ENCODE measurements around the gene NOSIP. TPM values are rescaled to one million over a fixed set of nuclear protein-coding genes. Genes with fewer than 3 reads are reported as not detected.

NOSIP gene
- total RNA-seq, 4 donors from 2014 or later = 62.4 to 92.8 (median 78.9) TPM

GRCh38 chr19:49566302-49566701, 14.1 kb downstream of the NOSIP start:
- Histone ChIP-seq H3K9me3 (no peaks in the 10 kb centered on the region), H3K27ac (peak overlapping the region in 2 of 4 donors; percentile 87 to 89), H3K27me3 (no peaks in the 10 kb centered on the region), H3K4me1 (peaks cover 50 to 59% of the 10 kb centered on the region in 2 donors), H3K4me3 (no peak overlapping the region), H3K36me3 (no peaks in the 10 kb centered on the region)
- in situ Hi-C loops (cut with MboI; ENCODE audit: low sequenced_read_pairs in 4 of 4) = no loop called here
- no peak for ATAC-seq
- DNase-seq = no peak
- intact Hi-C loops (cut with DNase I; ENCODE audit: low total_unique reads) = no loop called here
- no peak for TF ChIP-seq POLR2A (IDR thresholded peaks at IDR 0.05)
- no peak for TF ChIP-seq CTCF (IDR thresholded peaks at IDR 0.05 in 4 of 5, conservative IDR thresholded peaks at IDR 0.05 in 1 of 5)

GRCh38 chr19:49565261-49565660, 15.1 kb downstream of the NOSIP start:
- DNase-seq (peak; percentile 56 to 59), ATAC-seq (no peak)
- Histone ChIP-seq H3K4me1 (peaks cover 50 to 58% of the 10 kb centered on the region in 2 donors), H3K27me3 (no peaks in the 10 kb centered on the region), H3K4me3 (no peak overlapping the region), H3K36me3 (no peaks in the 10 kb centered on the region), H3K27ac (peak overlapping the region; percentile 87 to 93 (median 90)), H3K9me3 (no peaks in the 10 kb centered on the region)
- in situ Hi-C loops (cut with MboI; ENCODE audit: low sequenced_read_pairs in 4 of 4) = no loop called here
- TF ChIP-seq POLR2A (IDR thresholded peaks at IDR 0.05) (no peak), CTCF (IDR thresholded peaks at IDR 0.05 in 4 of 5, conservative IDR thresholded peaks at IDR 0.05 in 1 of 5) (no peak)
- intact Hi-C loops (cut with DNase I; ENCODE audit: low total_unique reads) = no loop called here

- TF ChIP-seq POLR2A (IDR thresholded peaks at IDR 0.05) = no peak
- TF ChIP-seq CTCF (IDR thresholded peaks at IDR 0.05 in 4 of 5, conservative IDR thresholded peaks at IDR 0.05 in 1 of 5) = no peak
- H3K4me3 ChIP-seq = no peak overlapping the region
- intact Hi-C loops (cut with DNase I; ENCODE audit: low total_unique reads) (no loop called here), in situ Hi-C loops (cut with MboI; ENCODE audit: low sequenced_read_pairs in 4 of 4) (no loop called here)
- ATAC-seq (no peak), DNase-seq (no peak)
- peaks cover 52 to 64% of the 10 kb centered on the region in 2 donors for H3K4me1 ChIP-seq
- H3K27ac ChIP-seq = peak overlapping the region; percentile 87 to 93 (median 90)
- no peaks in the 10 kb centered on the region for H3K9me3 ChIP-seq
- no peaks in the 10 kb centered on the region for H3K27me3 ChIP-seq
- no peaks in the 10 kb centered on the region for H3K36me3 ChIP-seq
Measured at GRCh38 chr19:49564616-49565045, 15.7 kb downstream of the NOSIP start.

- peak overlapping the region; percentile 87 to 93 (median 90) for H3K27ac ChIP-seq
- no peaks in the 10 kb centered on the region for H3K27me3 ChIP-seq
- in situ Hi-C loops (cut with MboI; ENCODE audit: low sequenced_read_pairs in 4 of 4) (no loop called here), intact Hi-C loops (cut with DNase I; ENCODE audit: low total_unique reads) (no loop called here)
- H3K4me1 ChIP-seq = peaks cover 43 to 46% of the 10 kb centered on the region in 2 donors
- peak; percentile 83 to 89 for DNase-seq
- H3K9me3 ChIP-seq = no peaks in the 10 kb centered on the region
- peak overlapping the region; percentile 17 to 34 (median 26) for H3K4me3 ChIP-seq
- TF ChIP-seq CTCF (IDR thresholded peaks at IDR 0.05 in 4 of 5, conservative IDR thresholded peaks at IDR 0.05 in 1 of 5) (no peak), POLR2A (IDR thresholded peaks at IDR 0.05) (peak; percentile 34 to 64)
- peaks cover 0 to 33% of the 10 kb centered on the region in 2 donors for H3K36me3 ChIP-seq
- peak; percentile 76 to 87 for ATAC-seq
Measured at GRCh38 chr19:49560358-49560900, 19.9 kb downstream of the NOSIP start.
